Airway epithelial cell (primary cell): ENCODE data around the gene TSSK2. TPM values are rescaled to one million over a fixed set of nuclear protein-coding genes. Genes with fewer than 3 reads are reported as not detected.

Experiments
- total RNA-seq: library from RNA; depleted of rRNA; stranded (reverse); fragments of >200 nt; gene quantifications from 2 replicates; pipeline ENCODE4 v1.2.3, GENCODE V29; 2015

Gene TSSK2
- not detected in 2 replicates for total RNA-seq

DNA sequence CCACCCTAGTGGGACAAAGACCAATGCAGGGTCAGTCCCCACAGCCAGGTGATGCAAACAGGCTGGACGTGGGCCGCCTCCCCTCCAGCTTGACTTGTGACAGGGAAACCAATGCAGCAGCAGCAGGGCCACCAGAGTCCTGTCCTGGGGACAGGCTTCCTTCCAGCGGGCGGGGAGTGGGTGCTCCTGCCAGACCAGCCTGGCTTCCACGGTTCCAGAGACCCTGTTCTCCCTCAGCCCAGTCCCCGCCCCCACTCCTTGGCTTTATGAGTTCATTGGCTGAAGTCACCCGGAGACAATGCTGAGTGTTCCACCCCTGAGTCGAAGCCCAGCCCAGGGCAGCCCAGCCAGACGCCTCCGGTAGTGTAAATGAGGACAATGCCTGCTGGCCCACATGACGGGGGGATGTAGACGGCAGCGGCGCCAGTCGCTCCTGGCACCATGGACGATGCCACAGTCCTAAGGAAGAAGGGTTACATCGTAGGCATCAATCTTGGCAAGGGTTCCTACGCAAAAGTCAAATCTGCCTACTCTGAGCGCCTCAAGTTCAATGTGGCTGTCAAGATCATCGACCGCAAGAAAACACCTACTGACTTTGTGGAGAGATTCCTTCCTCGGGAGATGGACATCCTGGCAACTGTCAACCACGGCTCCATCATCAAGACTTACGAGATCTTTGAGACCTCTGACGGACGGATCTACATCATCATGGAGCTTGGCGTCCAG lies at the start of gene TSSK2:
Gene TSSK2 (plus strand): TSS at position 350 of the 726 bp plus-strand sequence. CDS start 92 bp downstream, at position 442.

DNA sequence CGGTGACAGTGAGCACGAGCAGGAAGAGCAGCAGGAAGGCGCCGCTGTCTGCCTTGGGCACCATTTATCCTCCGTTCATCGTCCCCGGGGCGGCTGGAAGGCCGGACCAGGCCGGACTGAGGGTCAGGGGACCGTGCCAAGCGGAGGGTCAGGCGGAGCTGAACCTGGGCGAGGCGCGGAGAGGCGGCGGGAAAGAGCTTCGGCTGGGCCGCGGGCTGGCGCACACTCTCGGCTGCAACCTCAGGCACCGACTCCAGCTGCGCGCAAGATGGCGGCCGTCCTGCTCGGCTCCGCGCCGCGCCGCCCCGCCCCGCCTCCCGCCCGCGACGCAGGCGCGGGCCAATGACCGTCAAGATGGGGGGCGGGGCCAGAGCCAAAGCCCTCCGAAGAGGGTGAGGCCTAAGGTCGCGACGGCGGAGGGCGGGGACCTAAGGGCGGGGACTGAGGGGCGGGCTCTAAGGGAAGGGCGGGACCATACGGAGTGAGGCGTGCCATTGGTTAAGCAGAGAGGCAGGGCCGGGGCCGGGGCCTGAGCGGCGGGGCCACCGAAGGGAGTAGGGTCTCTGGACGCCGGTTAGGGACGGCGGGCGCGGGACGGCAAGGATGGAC lies 8.9 kb upstream of the TSSK2 start, which contains the start of gene DGCR2:
Gene DGCR2 (minus strand): TSS at position 270 of the 609 bp plus-strand sequence. CDS start 206 bp downstream, at position 64.

DNA sequence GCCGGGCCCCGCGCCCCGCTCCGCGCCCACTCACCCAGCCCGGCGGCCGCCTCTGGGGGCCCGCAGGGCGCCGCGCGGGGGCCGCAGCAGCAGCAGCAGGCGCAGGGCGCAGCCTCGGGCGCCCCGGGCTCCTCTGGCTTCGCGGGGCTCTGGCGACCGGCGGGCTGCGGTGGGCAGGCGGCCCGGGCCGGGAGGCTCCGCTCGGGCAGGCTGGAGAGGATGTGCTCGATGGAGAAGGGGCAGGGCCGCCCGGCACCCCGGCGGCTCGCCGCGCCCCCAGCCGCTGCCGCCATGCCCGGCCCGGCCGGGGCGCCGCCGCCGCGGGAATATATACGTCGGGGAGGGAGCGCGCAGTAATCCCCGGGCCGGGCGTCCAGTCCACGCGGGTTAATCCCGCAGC lies 18.9 kb downstream of the TSSK2 start, which contains the start of gene GSC2:
Gene GSC2 (minus strand): TSS at position 302 of the 400 bp plus-strand sequence. CDS start 9 bp downstream, at position 293.

DNA sequence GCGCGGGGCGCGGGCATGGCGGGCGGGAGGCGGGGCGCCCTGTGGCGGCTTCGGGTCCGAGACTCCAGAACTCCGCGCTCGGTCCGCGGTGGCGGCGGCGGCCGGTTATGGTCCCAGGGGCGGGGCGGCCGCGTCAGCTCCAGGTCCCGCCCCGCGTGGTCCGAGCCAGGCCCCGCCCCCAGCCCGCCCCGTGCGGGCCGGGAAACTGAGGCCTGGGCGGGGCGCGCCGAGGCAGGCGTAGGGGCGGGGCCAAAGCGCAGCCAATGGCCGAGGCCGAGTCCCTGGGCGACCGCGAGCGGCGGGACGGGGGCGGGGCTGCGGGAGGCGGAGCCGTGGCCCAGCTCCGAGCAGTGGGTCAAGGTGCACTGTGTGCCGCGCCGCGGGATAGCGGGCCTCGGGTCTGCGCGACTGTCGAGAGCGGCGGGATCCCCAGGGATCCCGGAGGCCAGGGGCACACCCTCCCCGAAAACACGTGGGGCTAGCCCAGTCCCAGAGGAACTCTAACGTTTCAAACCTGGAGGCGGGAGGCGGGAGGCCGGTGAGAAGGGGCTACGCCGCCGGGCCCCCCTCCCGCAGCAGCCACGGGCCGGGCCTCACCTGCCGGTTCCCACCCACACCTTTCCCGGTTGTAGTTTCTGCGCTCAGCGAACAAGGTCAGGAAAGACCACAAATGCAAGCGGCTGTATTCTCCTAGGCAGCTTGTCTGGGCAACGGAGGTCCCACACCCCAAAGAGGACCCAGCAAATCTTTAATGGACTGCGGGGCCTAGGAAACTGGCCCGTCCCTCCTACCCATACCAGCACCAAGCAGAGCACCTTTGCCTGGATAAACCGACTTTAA lies 47.8 kb downstream of the TSSK2 start, which contains the start of gene SLC25A1:
Gene SLC25A1 (minus strand): TSS at position 80 of the 840 bp plus-strand sequence. CDS start 63 bp downstream, at position 17.

Other genes starting within 250 kb of the TSSK2 start
- gene DGCR6, start 225.0 kb upstream of the TSSK2 start, total RNA-seq: 2.3 and 10.1 TPM in 2 replicates
- gene PRODH, start 195.0 kb upstream of the TSSK2 start, total RNA-seq: 8.7 and 14.2 TPM in 2 replicates
- 51.6 and 56.5 TPM in 2 replicates for gene DGCR2, start 8.9 kb upstream of the TSSK2 start, total RNA-seq
- gene ESS2, start 13.3 kb downstream of the TSSK2 start, total RNA-seq: 20.0 and 22.0 TPM in 2 replicates
- 0.23 TPM in 1 of 2 replicates, not detected in the other for gene GSC2, start 19.0 kb downstream of the TSSK2 start, total RNA-seq
- gene SLC25A1, start 47.4 kb downstream of the TSSK2 start, total RNA-seq: 154 and 167 TPM in 2 replicates
- 5.8 and 7.9 TPM in 2 replicates for gene CLTCL1, start 160.4 kb downstream of the TSSK2 start, total RNA-seq